ENCODE data around the gene SLC48A1.

DNA sequence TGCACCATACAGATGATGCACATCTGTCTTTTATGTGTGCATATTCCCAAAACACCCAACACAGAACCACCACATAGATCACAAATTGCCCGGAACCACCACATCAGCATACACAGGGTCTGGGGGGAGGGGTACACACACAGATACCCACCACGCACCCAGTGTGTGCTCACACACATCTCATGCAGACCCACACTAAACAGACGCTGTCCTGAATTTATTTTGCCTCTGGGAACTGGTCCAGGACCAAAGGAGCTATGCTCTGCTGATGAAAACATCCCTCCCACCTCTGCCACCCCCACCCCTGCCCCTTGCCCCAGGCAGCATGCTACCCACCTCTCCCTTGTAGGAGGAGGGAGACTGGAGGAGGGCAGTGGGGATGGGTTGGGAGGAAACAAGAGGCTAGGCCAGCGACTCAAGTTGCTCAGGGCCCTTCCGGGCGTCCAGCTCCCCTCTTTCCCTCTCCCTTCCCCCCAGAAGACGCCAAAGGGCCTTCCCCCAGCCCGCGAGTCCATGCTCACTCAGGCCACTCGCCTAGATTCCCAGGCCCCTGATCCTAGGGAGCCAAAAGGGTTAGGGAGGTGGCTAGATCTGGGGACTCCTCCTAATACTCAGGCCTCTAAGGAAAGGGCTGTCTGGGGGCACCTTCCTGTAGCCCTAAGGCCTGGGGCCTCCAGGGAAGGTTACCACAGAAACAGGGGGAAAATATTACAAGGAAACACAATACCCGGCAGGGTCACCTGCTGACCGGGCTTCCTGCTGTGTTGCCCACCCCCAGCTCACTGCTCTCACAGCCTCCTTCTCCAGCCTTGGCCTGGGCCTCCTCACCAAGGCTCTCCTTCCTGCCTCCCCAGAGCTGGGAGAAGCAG lies 43.6 kb downstream of the SLC48A1 start:
- TF ChIP-seq POLR2A (IDR thresholded peaks at IDR 0.05; ENCODE audit: low read depth, low read length) (no peak), EZH2 (IDR thresholded peaks at IDR 0.05; ENCODE audit: borderline replicate concordance, low read depth, low read length, severe bottlenecking) (no peak), CTCF (IDR thresholded peaks at IDR 0.05; ENCODE audit: extremely low read depth in 1 of 2, insufficient read depth in 1 of 2, low read depth in 1 of 2, low read length in 2 of 2) (no peak), MYC (IDR thresholded peaks at IDR 0.05; ENCODE audit: low read depth, low read length) (no peak), POLR2AphosphoS5 (IDR thresholded peaks at IDR 0.05; ENCODE audit: insufficient read depth, low read depth, low read length) (no peak), GATA2 (IDR thresholded peaks at IDR 0.05; ENCODE audit: insufficient read depth, insufficient read length, low read depth, low read length) (no peak)
- TF ChIP-seq, protein P1, sequence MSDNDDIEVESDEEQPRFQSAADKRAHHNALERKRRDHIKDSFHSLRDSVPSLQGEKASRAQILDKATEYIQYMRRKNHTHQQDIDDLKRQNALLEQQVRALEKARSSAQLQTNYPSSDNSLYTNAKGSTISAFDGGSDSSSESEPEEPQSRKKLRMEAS (IDR thresholded peaks at IDR 0.05; ENCODE audit: insufficient read depth, insufficient read length): no peak

Measured in endothelial cell of umbilical vein (primary cell).